Coronary artery (tissue), 2 donors: Measurements from ENCODE around the gene C2orf15.
"Not testable (repeated sequence)": the region's sequence is repeated elsewhere in the genome, so short reads cannot be mapped to it uniquely, and the experiment has no call there.

Experiments used
- DNase-seq: peaks from one replicate; pipeline ENCODE4 v3.0.0-alpha.2; 2017; ENCODE audit warnings: low spot score
- H3K27ac ChIP-seq, 2 donors: fragments of 200-600 bp; sonication (generic); one replicate each; pipeline ENCODE4 v1.5.1; 2016 to 2019
- H3K4me3 ChIP-seq: fragments of 200-600 bp; sonication (generic); 2 replicates; pipeline ENCODE4 v1.5.1; 2016; ENCODE audit warnings: mild to moderate bottlenecking, moderate library complexity
- CTCF ChIP-seq: fragments of 200-600 bp; sonication (generic); IDR thresholded peaks from one replicate; pipeline ENCODE4 v1.5.1; 2019; ENCODE audit warnings: antibody characterized with exemption

Gene C2orf15

GRCh38 chr2:99112617-99113016, 28.9 kb upstream of the C2orf15 start:
- no peak for DNase-seq
- no peak overlapping the region for H3K27ac ChIP-seq
- TF ChIP-seq CTCF = no peak
- no peak overlapping the region for H3K4me3 ChIP-seq

DNA sequence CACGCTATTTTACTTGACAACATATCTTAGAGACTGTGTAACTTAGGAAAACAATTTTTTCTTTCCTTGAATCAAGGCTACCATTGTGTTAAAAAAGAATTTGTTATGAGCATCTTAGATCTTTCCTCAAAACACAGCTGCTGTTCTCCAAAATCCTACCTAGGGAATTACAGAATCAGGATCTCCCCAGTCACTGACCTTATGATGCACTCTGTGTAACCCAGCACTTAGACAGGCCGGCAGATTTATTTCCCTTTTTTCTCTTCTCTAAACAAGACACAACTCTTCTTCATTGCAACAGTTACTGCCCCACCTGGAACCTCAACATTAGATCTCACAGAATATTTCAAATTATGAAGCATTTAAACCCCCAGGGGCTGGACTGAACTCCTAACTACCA, 13.5 kb upstream of the C2orf15 start:
- no peak for DNase-seq
- Histone ChIP-seq H3K27ac (no peak overlapping the region), H3K4me3 (no peak overlapping the region)
- TF ChIP-seq CTCF = no peak

DNA sequence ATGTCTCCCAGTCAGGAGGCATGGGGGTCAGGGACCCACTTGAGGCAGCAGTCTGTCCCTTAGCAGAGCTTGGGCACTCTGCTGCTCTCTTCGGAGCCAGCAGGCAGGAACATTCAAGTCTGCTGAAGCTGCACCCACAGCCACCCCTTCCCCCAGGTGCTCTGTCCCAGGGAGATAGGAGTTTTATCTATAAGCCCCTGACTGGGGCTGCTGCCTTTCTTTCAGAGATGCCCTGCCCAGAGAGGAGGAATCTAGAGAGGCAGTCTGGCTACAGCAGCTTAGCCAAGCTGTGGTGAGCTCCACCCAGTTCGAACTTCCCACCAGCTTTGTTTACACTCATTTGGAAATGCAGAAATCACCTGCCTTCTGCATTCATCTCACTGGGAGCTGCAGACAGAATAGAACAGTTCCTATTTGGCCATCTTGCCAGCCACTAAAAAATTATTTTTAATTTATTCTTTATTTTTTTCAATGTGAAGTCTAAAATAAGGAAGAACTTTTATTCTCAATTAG, 6.4 kb upstream of the C2orf15 start:
- not testable (repeated sequence) for DNase-seq, H3K27ac ChIP-seq, H3K4me3 ChIP-seq

DNA sequence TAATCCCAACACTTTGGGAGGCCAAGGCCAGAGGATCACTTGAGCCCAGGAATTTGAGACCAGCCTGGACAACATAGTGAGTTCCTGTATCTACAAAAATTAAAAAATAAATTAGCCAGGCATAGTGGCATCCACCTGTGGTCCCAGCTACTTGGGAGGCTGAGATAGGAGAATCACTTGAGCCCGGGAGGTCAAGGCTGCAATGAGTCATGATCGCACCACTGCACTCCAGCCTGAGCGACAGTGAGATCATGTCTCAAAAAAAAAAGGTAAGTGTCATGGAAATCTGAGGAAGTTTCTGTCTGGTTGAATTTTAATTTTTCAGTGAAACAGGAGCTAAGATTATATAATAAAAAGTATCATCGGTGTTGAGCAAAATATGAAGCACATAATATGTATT, 2.5 kb upstream of the C2orf15 start:
- Histone ChIP-seq H3K4me3 (no peak overlapping the region), H3K27ac (no peak overlapping the region)
- no peak for DNase-seq
- no peak for TF ChIP-seq CTCF

DNA sequence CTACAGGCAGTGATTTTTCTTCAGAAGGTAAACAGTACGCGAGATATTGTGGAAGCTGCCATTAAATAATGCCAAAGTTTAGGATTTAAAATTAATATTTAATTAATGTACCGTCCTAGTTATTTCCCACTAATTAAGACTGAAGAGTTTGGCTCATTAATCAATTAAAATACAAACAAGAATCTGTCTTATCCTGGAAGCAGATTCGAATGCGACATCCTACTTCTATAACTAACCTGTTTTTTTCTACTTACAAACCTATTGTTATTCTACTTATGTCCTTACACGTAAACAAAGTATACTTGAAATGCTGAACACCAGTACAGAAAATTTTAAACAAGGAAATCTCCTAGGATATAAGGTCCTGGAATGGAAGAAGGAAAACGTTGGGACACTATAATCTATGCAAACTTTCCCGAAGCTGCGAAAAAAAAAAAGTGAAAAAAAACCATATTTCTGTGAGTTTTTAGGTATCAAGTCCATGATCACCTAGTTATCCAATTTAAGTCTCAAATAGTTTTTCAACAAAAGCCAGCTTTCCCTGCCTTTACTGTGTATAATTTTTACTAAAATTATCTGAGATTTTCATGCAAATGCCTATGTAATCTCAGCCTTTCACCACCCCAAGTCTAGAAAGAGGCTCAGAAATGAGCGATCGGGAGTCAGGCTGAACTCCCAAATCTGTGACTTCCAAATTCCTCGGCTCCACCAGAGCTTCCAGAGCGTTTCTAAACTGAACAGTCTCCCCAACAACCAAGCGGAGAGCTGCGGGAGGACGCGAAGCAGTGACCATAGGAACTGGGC, 1.2 kb upstream of the C2orf15 start:
- no peak for TF ChIP-seq CTCF
- Histone ChIP-seq H3K4me3 (peak overlapping the region; percentile 100), H3K27ac (peak overlapping the region; percentile 61 to 92)
- DNase-seq = no peak

- TF ChIP-seq CTCF = no peak
- peak overlapping the region; percentile 61 to 92 for H3K27ac ChIP-seq
- DNase-seq = no peak
- peak overlapping the region; percentile 100 for H3K4me3 ChIP-seq
Observed at GRCh38 chr2:99140860-99141109, 722 bp upstream of the C2orf15 start.

DNA sequence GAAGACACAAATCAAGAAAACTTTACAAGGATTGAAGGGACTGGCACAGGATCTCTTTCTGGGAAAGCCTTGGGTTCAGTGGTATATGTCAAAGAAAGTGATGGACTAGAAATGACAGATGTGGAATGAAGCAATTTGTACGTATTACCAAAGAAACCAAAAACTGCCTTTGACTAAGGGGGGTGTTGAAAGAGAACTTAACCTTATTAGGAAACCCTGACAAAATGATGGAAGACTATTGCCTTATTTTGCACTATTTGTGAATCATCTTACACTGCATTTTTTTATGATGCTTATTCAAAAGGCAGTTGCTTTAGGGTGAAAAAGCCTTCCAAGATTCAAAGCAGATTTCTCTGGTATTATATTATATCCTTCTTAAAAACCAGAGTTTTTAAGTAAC, 9.2 kb downstream of the C2orf15 start:
- DNase-seq = no peak
- Histone ChIP-seq H3K4me3 (no peak overlapping the region), H3K27ac (no peak overlapping the region)
- TF ChIP-seq CTCF = no peak
